ENCODE measurements around the gene DENND2A. TPM values are rescaled to one million over a fixed set of nuclear protein-coding genes. Genes with fewer than 3 reads are reported as not detected.
"Not testable (repeated sequence)": the region's sequence is repeated elsewhere in the genome, so short reads cannot be mapped to it uniquely, and the experiment has no call there.

DENND2A gene
- total RNA-seq, 6 experiments from 2014 or later, result 0.50 to 0.99 (median 0.58) TPM

GRCh38 chr7:140624392-140625191, 16.0 kb downstream of the DENND2A start:
- no peak for TF ChIP-seq CTCF (IDR thresholded peaks at IDR 0.05)
- H3K27ac Mint-ChIP-seq, result peak overlapping the region; percentile 12; the same call in 1 of the 2 replicates
- no peak for DNase-seq
- H3K27me3 Mint-ChIP-seq (ENCODE audit: insufficient read depth), result peaks cover 3% of the 10 kb centered on the region
- H3K4me1 Mint-ChIP-seq (ENCODE audit: low read depth), result peaks cover 43% of the 10 kb centered on the region
- no peak overlapping the region for H3K4me3 Mint-ChIP-seq
- no peaks in the 10 kb centered on the region for H3K36me3 Mint-ChIP-seq (ENCODE audit: low read depth)
- H3K9me3 Mint-ChIP-seq, result no peaks in the 10 kb centered on the region

DNA sequence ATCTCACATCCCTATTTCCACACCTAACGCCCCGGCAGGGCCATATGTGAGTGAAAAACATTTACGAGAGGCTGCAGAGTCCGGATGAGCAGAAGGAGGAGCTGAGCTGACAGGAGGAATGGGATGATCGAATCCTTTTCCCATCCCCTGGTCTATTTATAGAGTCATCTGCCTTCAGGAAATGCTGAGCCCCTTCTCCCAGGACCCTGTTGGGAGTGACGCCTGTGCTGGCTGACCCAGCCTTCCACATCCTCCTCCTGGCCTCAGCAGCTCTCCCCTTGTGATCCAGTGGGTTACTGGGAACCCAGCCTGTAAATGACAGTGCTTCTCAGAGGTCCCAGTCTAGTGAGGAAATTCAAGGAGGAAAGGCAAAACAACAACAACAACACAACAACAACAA, 16.6 kb downstream of the DENND2A start:
- H3K4me1 Mint-ChIP-seq (ENCODE audit: low read depth), result peaks cover 43% of the 10 kb centered on the region
- no peaks in the 10 kb centered on the region for H3K36me3 Mint-ChIP-seq (ENCODE audit: low read depth)
- H3K4me3 Mint-ChIP-seq, result no peak overlapping the region
- H3K9me3 Mint-ChIP-seq, result no peaks in the 10 kb centered on the region
- H3K27me3 Mint-ChIP-seq (ENCODE audit: insufficient read depth), result peaks cover 3% of the 10 kb centered on the region
- no peak overlapping the region for H3K27ac Mint-ChIP-seq
- DNase-seq, result no peak
- TF ChIP-seq CTCF (IDR thresholded peaks at IDR 0.05), result no peak

- TF ChIP-seq CTCF (IDR thresholded peaks at IDR 0.05), result no peak
- peak; percentile 40 for DNase-seq
- Mint-ChIP-seq H3K4me3 (peak overlapping the region; percentile 33; the same call in 1 of the 2 replicates), H3K27me3 (ENCODE audit: insufficient read depth) (peaks cover 3% of the 10 kb centered on the region), H3K4me1 (ENCODE audit: low read depth) (peaks cover 39% of the 10 kb centered on the region), H3K27ac (peak overlapping the region; percentile 41), H3K9me3 (no peaks in the 10 kb centered on the region), H3K36me3 (ENCODE audit: low read depth) (no peaks in the 10 kb centered on the region)
Measured at GRCh38 chr7:140621401-140622021, 19.1 kb downstream of the DENND2A start.

DNA sequence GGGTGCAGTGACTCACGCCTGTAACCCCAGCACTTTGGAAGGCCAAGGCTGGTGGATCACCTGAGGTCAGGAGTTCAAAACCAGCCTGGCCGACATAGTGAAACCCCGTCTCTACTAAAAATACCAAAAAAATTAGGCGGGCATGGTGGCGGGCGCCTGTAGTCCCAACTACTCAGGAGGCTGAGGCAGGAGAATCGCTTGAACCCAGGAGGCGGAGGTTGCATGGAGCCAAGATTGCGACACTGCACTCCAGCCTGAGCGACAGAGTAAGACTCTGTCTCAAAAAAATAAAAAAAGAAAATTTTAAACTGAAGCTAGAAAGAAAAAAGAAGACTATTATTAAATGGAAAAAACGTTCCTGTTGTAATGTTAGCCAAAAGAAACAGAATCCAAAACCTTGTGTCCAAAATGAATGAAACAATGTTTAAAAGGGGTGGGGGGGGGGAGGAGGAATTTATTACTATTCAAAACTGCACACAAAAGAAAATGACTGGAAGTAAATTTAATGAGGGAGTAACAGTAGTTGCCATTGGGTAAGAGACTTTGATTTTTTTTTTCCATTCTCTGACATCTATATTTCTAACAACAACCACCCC, 20.6 kb downstream of the DENND2A start:
- peaks cover 30% of the 10 kb centered on the region for H3K4me1 Mint-ChIP-seq (ENCODE audit: low read depth)
- not testable (repeated sequence) for H3K4me3 Mint-ChIP-seq; H3K27ac Mint-ChIP-seq; H3K27me3 Mint-ChIP-seq (ENCODE audit: insufficient read depth); DNase-seq; H3K9me3 Mint-ChIP-seq; H3K36me3 Mint-ChIP-seq (ENCODE audit: low read depth)

- Mint-ChIP-seq H3K36me3 (ENCODE audit: low read depth) (no peaks in the 10 kb centered on the region), H3K4me3 (no peak overlapping the region), H3K27ac (no peak overlapping the region), H3K9me3 (no peaks in the 10 kb centered on the region), H3K4me1 (ENCODE audit: low read depth) (peaks cover 23% of the 10 kb centered on the region), H3K27me3 (ENCODE audit: insufficient read depth) (no peaks in the 10 kb centered on the region; the same call in 1 of the 2 replicates)
- DNase-seq, result no peak
- TF ChIP-seq CTCF (IDR thresholded peaks at IDR 0.05), result no peak
Measured at GRCh38 chr7:140619176-140619575, 21.4 kb downstream of the DENND2A start.

GRCh38 chr7:140618306-140618705, 22.3 kb downstream of the DENND2A start:
- no peak for DNase-seq
- Mint-ChIP-seq H3K36me3 (ENCODE audit: low read depth) (no peaks in the 10 kb centered on the region), H3K27me3 (ENCODE audit: insufficient read depth) (no peaks in the 10 kb centered on the region; the same call in 1 of the 2 replicates), H3K4me3 (no peak overlapping the region), H3K27ac (no peak overlapping the region), H3K9me3 (no peaks in the 10 kb centered on the region), H3K4me1 (ENCODE audit: low read depth) (peaks cover 18% of the 10 kb centered on the region)
- TF ChIP-seq CTCF (IDR thresholded peaks at IDR 0.05), result no peak

Measured in HFFc6 (cell line).